HCT116 (cell line): Measurements from ENCODE around the gene MADCAM1. TPM values are rescaled to one million over a fixed set of nuclear protein-coding genes. Genes with fewer than 3 reads are reported as not detected.

Source experiments
- ZFX ChIP-seq: fragments of 450-650 bp; IDR thresholded peaks from 2 replicates; pipeline ENCODE4 v1.6.1; 2017
- total RNA-seq: library from RNA; stranded (reverse); gene quantifications from one replicate; pipeline ENCODE4 v1.2.1, GENCODE V29; 2021; ENCODE audit not compliant: unreplicated experiment
- TF ChIP-seq, protein P1 (sequence below): IDR thresholded peaks from 2 replicates; pipeline ENCODE4 v1.6.1; 2011; ENCODE audit warnings: mild to moderate bottlenecking, low read length, moderate library complexity; ENCODE audit not compliant: insufficient replicate concordance; ENCODE audit errors: extremely low read depth
- TF ChIP-seq, protein P2 (sequence below): IDR thresholded peaks from 2 replicates; pipeline ENCODE4 v1.6.1; 2012
- TF ChIP-seq, protein P3 (sequence below), 3 experiments: fragments of 200-600 bp in 1 of 3; sonication (generic) in 1 of 3; IDR thresholded peaks in 2 of 3; conservative IDR thresholded peaks in 1 of 3; 2 replicates each; pipeline ENCODE4 v1.5.1; 2012 to 2017; ENCODE audit warnings: low read depth in 2 of 3, low read length in 2 of 3, antibody characterized with exemption in 1 of 3, borderline replicate concordance in 1 of 3, control low read depth in 1 of 3, mild to moderate bottlenecking in 1 of 3, mixed read lengths in 1 of 3, mixed run types in 1 of 3, moderate library complexity in 1 of 3; ENCODE audit not compliant: insufficient read depth in 1 of 3

Gene MADCAM1
- total RNA-seq, 1 experiment from 2014 or later = 0.57 TPM

DNA sequence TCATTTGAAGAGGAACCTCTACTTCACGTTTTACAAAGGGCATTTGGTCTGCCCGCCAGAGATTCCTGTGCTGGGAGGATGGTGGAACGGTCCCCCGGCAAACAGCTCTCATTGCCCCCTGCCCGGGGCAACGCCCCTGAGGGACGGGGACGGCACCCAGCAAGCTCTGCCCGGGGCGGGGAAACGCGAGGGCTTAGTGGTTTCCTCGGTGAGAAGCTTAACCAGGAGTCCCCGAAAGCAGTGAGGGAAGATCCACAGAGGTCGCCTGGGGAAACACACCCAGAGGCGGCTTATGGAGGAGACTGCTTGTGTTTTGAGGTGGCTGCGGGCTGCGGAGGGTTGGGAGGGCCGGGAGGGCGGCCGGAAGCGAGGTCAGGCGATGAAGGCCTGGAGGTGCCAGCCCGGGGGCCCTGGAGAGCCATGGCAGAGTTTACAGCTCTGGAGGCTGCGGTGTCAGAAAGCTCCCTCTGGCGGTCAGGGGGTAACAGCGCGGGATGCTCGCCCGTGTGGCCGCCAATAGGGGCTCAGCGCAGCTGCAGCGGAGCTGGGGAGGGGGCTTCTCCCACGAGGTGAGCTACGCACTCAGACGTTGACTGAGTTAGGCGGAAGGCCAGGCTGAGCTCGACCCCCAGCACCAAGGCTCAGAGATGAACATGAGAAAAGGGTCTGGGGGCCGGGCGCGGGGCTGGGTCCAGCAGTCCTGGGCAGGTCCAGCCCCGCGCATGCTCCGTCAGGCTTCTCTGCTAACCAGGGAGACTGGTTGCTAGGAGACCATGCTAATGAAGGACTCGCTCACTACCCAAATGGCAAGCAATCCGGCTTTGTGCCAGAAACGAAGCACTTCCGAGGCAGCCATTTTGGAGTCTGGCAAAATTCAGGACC, 10.4 kb downstream of the MADCAM1 start (continued):
- TF ChIP-seq, protein P1, sequence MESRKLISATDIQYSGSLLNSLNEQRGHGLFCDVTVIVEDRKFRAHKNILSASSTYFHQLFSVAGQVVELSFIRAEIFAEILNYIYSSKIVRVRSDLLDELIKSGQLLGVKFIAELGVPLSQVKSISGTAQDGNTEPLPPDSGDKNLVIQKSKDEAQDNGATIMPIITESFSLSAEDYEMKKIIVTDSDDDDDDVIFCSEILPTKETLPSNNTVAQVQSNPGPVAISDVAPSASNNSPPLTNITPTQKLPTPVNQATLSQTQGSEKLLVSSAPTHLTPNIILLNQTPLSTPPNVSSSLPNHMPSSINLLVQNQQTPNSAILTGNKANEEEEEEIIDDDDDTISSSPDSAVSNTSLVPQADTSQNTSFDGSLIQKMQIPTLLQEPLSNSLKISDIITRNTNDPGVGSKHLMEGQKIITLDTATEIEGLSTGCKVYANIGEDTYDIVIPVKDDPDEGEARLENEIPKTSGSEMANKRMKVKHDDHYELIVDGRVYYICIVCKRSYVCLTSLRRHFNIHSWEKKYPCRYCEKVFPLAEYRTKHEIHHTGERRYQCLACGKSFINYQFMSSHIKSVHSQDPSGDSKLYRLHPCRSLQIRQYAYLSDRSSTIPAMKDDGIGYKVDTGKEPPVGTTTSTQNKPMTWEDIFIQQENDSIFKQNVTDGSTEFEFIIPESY = no peak
- TF ChIP-seq, protein P2, sequence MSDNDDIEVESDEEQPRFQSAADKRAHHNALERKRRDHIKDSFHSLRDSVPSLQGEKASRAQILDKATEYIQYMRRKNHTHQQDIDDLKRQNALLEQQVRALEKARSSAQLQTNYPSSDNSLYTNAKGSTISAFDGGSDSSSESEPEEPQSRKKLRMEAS = no peak
- TF ChIP-seq ZFX = peak; percentile 31; the same call in 1 of the 2 replicates
- TF ChIP-seq, protein P3, sequence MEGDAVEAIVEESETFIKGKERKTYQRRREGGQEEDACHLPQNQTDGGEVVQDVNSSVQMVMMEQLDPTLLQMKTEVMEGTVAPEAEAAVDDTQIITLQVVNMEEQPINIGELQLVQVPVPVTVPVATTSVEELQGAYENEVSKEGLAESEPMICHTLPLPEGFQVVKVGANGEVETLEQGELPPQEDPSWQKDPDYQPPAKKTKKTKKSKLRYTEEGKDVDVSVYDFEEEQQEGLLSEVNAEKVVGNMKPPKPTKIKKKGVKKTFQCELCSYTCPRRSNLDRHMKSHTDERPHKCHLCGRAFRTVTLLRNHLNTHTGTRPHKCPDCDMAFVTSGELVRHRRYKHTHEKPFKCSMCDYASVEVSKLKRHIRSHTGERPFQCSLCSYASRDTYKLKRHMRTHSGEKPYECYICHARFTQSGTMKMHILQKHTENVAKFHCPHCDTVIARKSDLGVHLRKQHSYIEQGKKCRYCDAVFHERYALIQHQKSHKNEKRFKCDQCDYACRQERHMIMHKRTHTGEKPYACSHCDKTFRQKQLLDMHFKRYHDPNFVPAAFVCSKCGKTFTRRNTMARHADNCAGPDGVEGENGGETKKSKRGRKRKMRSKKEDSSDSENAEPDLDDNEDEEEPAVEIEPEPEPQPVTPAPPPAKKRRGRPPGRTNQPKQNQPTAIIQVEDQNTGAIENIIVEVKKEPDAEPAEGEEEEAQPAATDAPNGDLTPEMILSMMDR (IDR thresholded peaks at IDR 0.05 in 2 of 3, conservative IDR thresholded peaks at IDR 0.05 in 1 of 3; ENCODE audit: borderline replicate concordance in 1 of 3, insufficient read depth in 1 of 3, low read depth in 2 of 3, low read length in 2 of 3) = peak; percentile 92 to 98 (median 93)
